ENCODE data around the gene GDF7.

DNA sequence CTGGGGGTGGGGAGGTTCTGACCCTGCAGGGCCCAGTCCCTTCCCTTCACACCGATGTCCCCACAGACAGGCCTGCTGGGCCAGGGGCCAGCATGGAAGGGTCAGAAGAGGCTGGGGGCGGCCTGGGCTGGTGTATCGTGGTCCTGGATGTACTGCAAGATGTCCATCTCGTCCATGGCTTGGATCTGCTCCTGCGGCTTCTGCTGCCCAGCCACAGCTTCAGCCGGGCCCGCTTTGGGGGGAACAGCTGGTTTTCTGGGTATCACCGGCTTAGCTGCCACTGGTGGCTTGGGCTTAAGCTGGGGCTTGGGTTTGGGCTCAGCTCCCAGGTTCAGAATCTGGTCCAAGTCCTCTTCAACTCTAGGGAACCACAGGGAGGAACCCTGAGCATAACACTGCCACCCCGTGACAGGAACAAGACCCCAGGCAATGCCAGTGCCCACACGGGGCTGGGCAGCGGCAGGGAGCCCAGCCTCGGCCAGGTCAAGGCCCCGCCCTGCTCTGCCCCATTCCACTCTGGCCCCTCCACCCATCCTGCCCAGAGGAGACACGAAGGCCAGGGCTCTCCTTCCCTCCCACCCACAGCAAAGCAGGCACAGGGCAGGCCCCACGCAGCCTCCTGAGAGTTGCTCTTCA lies 47.9 kb upstream of the GDF7 start:
- TF ChIP-seq, protein P1, sequence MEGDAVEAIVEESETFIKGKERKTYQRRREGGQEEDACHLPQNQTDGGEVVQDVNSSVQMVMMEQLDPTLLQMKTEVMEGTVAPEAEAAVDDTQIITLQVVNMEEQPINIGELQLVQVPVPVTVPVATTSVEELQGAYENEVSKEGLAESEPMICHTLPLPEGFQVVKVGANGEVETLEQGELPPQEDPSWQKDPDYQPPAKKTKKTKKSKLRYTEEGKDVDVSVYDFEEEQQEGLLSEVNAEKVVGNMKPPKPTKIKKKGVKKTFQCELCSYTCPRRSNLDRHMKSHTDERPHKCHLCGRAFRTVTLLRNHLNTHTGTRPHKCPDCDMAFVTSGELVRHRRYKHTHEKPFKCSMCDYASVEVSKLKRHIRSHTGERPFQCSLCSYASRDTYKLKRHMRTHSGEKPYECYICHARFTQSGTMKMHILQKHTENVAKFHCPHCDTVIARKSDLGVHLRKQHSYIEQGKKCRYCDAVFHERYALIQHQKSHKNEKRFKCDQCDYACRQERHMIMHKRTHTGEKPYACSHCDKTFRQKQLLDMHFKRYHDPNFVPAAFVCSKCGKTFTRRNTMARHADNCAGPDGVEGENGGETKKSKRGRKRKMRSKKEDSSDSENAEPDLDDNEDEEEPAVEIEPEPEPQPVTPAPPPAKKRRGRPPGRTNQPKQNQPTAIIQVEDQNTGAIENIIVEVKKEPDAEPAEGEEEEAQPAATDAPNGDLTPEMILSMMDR (IDR thresholded peaks at IDR 0.05; ENCODE audit: borderline replicate concordance, extremely low read depth, low read length, poor library complexity, severe bottlenecking): no peak
- TF ChIP-seq EZH2 (IDR thresholded peaks at IDR 0.05; ENCODE audit: borderline replicate concordance, low read depth, low read length, severe bottlenecking): no peak
